Fibroblast of villous mesenchyme (primary cell): Measurements from ENCODE around the gene FGD6. TPM values are rescaled to one million over a fixed set of nuclear protein-coding genes. Genes with fewer than 3 reads are reported as not detected.

Experiments
- DNase-seq: peaks from one replicate; pipeline ENCODE4 v3.0.0-alpha.2; 2010; ENCODE audit warnings: low read depth
- H3K4me3 ChIP-seq: 2 replicates; pipeline ENCODE4 v1.5.1; 2011; ENCODE audit warnings: low read depth, mild to moderate bottlenecking, low read length
- CTCF ChIP-seq: IDR thresholded peaks from 2 replicates; pipeline ENCODE4 v1.5.1; 2012; ENCODE audit warnings: low read depth, mild to moderate bottlenecking, low read length; ENCODE audit not compliant: insufficient read depth
- total RNA-seq: library from RNA; depleted of rRNA; stranded (reverse); fragments of >200 nt; gene quantifications from 2 replicates; pipeline ENCODE4 v1.2.3, GENCODE V29; 2012

FGD6 gene
- total RNA-seq, 1 donor, result 18.1 TPM

GRCh38 chr12:95258803-95259202 lies 41.5 kb upstream of the FGD6 start:
- no peak for TF ChIP-seq CTCF
- no peak for DNase-seq
- H3K4me3 ChIP-seq, result no peak overlapping the region

GRCh38 chr12:95258151-95258550 lies 40.9 kb upstream of the FGD6 start:
- no peak overlapping the region for H3K4me3 ChIP-seq
- no peak for DNase-seq
- no peak for TF ChIP-seq CTCF

- DNase-seq, result peak; percentile 48
- H3K4me3 ChIP-seq, result no peak overlapping the region
- TF ChIP-seq CTCF, result no peak
Observed at GRCh38 chr12:95257541-95257940, 40.3 kb upstream of the FGD6 start.

- peak; percentile 31 for DNase-seq
- H3K4me3 ChIP-seq, result no peak overlapping the region
- TF ChIP-seq CTCF, result no peak
Observed at GRCh38 chr12:95253386-95253785, 36.1 kb upstream of the FGD6 start.

- H3K4me3 ChIP-seq, result no peak overlapping the region
- peak; percentile 91 for DNase-seq
- no peak for TF ChIP-seq CTCF
Observed at GRCh38 chr12:95248604-95249360, 31.5 kb upstream of the FGD6 start.

- no peak overlapping the region for H3K4me3 ChIP-seq
- no peak for DNase-seq
- no peak for TF ChIP-seq CTCF
Observed at GRCh38 chr12:95248095-95248494, 30.8 kb upstream of the FGD6 start.

- no peak for TF ChIP-seq CTCF
- no peak for DNase-seq
Observed at GRCh38 chr12:95244350-95244749, 27.1 kb upstream of the FGD6 start.

More at GRCh38 chr12:95244350-95244749, 27.1 kb upstream of the FGD6 start:
- H3K4me3 ChIP-seq, result no peak overlapping the region
